ENCODE measurements around the gene TRAF2.
A peak's percentile ranks its signal among the peaks of the same experiment; 100 is the strongest.

Gene TRAF2

GRCh38 chr9:136847826-136848392 lies 38.4 kb upstream of the TRAF2 start:
- peak; percentile 70 for DNase-seq

- peak; percentile 76 for DNase-seq
Observed at GRCh38 chr9:136848393-136849037, 37.8 kb upstream of the TRAF2 start.

GRCh38 chr9:136849038-136849959 lies 37.0 kb upstream of the TRAF2 start, which contains the start of gene PHPT1:
PHPT1 (plus strand) TSS chr9:136849409; CDS start chr9:136849431, 22 bp downstream.
- DNase-seq = peak; percentile 100

- DNase-seq = no peak
Observed at GRCh38 chr9:136849960-136850865, 36.1 kb upstream of the TRAF2 start.

GRCh38 chr9:136850866-136851775 lies 35.2 kb upstream of the TRAF2 start:
- DNase-seq = no peak

GRCh38 chr9:136851941-136852663 lies 34.2 kb upstream of the TRAF2 start, which contains the start of gene MAMDC4:
MAMDC4 (plus strand) TSS chr9:136852346; CDS start chr9:136852417, 71 bp downstream.
- no peak for DNase-seq

- DNase-seq = no peak
Observed at GRCh38 chr9:136852664-136853595, 33.4 kb upstream of the TRAF2 start.

- DNase-seq = no peak
Observed at GRCh38 chr9:136853596-136854112, 32.7 kb upstream of the TRAF2 start.

GRCh38 chr9:136854113-136854841 lies 32.0 kb upstream of the TRAF2 start:
- DNase-seq = no peak

GRCh38 chr9:136854842-136855460 lies 31.4 kb upstream of the TRAF2 start:
- DNase-seq = no peak

- no peak for DNase-seq
Observed at GRCh38 chr9:136855461-136856078, 30.7 kb upstream of the TRAF2 start.

GRCh38 chr9:136856079-136856476 lies 30.2 kb upstream of the TRAF2 start:
- no peak for DNase-seq

GRCh38 chr9:136856541-136857141 lies 29.7 kb upstream of the TRAF2 start:
- no peak for DNase-seq

GRCh38 chr9:136857166-136857565 lies 29.1 kb upstream of the TRAF2 start:
- no peak for DNase-seq

- no peak for DNase-seq
Observed at GRCh38 chr9:136857581-136858412, 28.5 kb upstream of the TRAF2 start.

GRCh38 chr9:136858452-136858843 lies 27.9 kb upstream of the TRAF2 start:
- no peak for DNase-seq
